PFSK-1 (cell line): Measurements from ENCODE around the gene STUM. TPM values are rescaled to one million over a fixed set of nuclear protein-coding genes. Genes with fewer than 3 reads are reported as not detected.

Experiments
- FOXP2 ChIP-seq: optimal IDR thresholded peaks from 2 replicates; pipeline ENCODE3; 2011; ENCODE audit warnings: borderline replicate concordance, control low read depth, inconsistent platforms; ENCODE audit not compliant: insufficient read depth; ENCODE audit errors: extremely low read length, extremely low read depth
- POLR2AphosphoS5 ChIP-seq: IDR thresholded peaks from 2 replicates; pipeline ENCODE4 v1.6.1; 2012; ENCODE audit warnings: low read depth, mild to moderate bottlenecking, control low read depth, low read length, moderate library complexity
- REST ChIP-seq, 2 experiments: IDR thresholded peaks; 2 replicates each; pipeline versions ENCODE4 v1.6.1 to v1.8.0; 2011 to 2012; ENCODE audit warnings: low read depth in 2 of 2, low read length in 2 of 2, control low read depth in 1 of 2, inconsistent platforms in 1 of 2, mild to moderate bottlenecking in 1 of 2, moderate library complexity in 1 of 2; ENCODE audit not compliant: insufficient read depth in 1 of 2
- SIN3A ChIP-seq: IDR thresholded peaks from 2 replicates; pipeline ENCODE4 v1.6.1; 2012; ENCODE audit warnings: mild to moderate bottlenecking, low read length, moderate library complexity, borderline replicate concordance; ENCODE audit not compliant: insufficient read depth
- TAF1 ChIP-seq: IDR thresholded peaks from 2 replicates; pipeline ENCODE4 v1.6.1; 2012; ENCODE audit warnings: low read length, control low read depth, borderline replicate concordance; ENCODE audit not compliant: insufficient read depth
- polyA plus RNA-seq: library from polyadenylated mRNA; unstranded; fragments of >200 nt; gene quantifications from one replicate; pipeline ENCODE4 v1.2.1, GENCODE V29; 2012; ENCODE audit warnings: low read depth, missing spikeins; ENCODE audit not compliant: insufficient read length

Gene STUM, protein sequence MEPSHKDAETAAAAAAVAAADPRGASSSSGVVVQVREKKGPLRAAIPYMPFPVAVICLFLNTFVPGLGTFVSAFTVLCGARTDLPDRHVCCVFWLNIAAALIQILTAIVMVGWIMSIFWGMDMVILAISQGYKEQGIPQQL
- not detected for polyA plus RNA-seq

- TF ChIP-seq SIN3A (no peak), FOXP2 (no peak), REST (IDR thresholded peaks at IDR 0.05; ENCODE audit: insufficient read depth in 1 of 2, low read depth in 2 of 2, low read length in 2 of 2) (no peak), TAF1 (no peak), POLR2AphosphoS5 (no peak)
Observed at GRCh38 chr1:226548256-226549093, at the start of gene STUM. Gene STUM, plus strand, starts transcription at chr1:226548764. Its CDS starts 141 bp downstream, at chr1:226548905.

- TF ChIP-seq FOXP2 = no peak
- no peak for TF ChIP-seq TAF1
- no peak for TF ChIP-seq SIN3A
- TF ChIP-seq POLR2AphosphoS5 = no peak
- no peak for TF ChIP-seq REST (IDR thresholded peaks at IDR 0.05; ENCODE audit: insufficient read depth in 1 of 2, low read depth in 2 of 2, low read length in 2 of 2)
Observed at GRCh38 chr1:226506021-226506420, 42.5 kb upstream of the STUM start.

DNA sequence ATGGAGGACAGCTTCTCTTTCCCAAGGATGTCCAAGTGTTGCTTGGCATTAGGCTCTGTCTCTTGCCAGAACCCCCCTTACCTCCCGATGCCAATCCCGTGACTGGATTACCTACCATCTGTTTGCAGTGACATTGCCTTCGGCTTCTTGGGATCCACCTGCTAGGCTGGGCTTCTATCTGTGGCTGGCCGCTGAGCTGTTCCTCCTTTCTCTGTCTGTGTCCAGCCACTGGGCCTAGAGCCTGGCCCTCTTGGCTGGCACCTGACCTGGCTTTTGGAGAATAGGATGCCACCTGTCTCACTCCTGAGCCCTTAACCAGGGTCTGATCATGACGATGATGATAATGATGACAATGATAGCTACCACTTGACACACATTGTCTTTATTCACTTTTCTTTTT is 41.6 kb upstream of the STUM start:
- TF ChIP-seq POLR2AphosphoS5 (no peak), FOXP2 (no peak), TAF1 (no peak), SIN3A (no peak), REST (IDR thresholded peaks at IDR 0.05; ENCODE audit: insufficient read depth in 1 of 2, low read depth in 2 of 2, low read length in 2 of 2) (no peak)

DNA sequence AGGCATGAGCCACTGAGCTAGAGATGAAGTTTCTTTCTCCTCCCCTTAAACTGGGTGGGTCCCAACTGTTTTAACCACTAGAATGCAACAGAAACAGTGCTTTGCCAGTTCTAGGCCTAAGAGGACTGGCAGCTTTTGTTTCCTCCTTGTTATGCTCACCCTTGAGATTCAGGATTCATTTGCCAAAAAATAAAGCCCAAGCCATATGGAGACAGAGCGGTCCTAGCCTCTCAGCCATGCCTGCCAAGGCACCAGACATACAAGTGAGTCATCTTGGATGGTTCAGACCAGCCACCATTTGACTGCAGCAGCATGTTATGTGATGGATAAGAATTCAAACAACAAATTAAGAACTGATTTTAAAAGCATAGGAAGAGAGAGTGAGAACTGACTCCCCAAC is 38.1 kb upstream of the STUM start:
- no peak for TF ChIP-seq REST (IDR thresholded peaks at IDR 0.05; ENCODE audit: insufficient read depth in 1 of 2, low read depth in 2 of 2, low read length in 2 of 2)
- TF ChIP-seq SIN3A = no peak
- no peak for TF ChIP-seq POLR2AphosphoS5
- TF ChIP-seq TAF1 = no peak
- no peak for TF ChIP-seq FOXP2
